ENCODE measurements around the gene FOXN1. TPM values are rescaled to one million over a fixed set of nuclear protein-coding genes. Genes with fewer than 3 reads are reported as not detected.
"Not testable (repeated sequence)": the region's sequence is repeated elsewhere in the genome, so short reads cannot be mapped to it uniquely, and the experiment has no call there.

The FOXN1 gene
- total RNA-seq, 1 donor from 2014 or later: 0.07 TPM

GRCh38 chr17:28575126-28575795 lies 69.1 kb downstream of the FOXN1 start:
- Mint-ChIP-seq H3K9me3 (ENCODE audit: low read depth) (no peaks in the 10 kb centered on the region), H3K27ac (no peak overlapping the region), H3K4me3 (ENCODE audit: low read depth) (no peak overlapping the region), H3K36me3 (ENCODE audit: insufficient read depth) (peaks cover 6% of the 10 kb centered on the region), H3K27me3 (peaks cover 15% of the 10 kb centered on the region), H3K4me1 (ENCODE audit: low read depth) (peaks cover 13% of the 10 kb centered on the region)
- no peak for TF ChIP-seq CTCF (IDR thresholded peaks at IDR 0.05; ENCODE audit: unreplicated experiment)
- no peak for DNase-seq (ENCODE audit: low spot score, unreplicated experiment)

DNA sequence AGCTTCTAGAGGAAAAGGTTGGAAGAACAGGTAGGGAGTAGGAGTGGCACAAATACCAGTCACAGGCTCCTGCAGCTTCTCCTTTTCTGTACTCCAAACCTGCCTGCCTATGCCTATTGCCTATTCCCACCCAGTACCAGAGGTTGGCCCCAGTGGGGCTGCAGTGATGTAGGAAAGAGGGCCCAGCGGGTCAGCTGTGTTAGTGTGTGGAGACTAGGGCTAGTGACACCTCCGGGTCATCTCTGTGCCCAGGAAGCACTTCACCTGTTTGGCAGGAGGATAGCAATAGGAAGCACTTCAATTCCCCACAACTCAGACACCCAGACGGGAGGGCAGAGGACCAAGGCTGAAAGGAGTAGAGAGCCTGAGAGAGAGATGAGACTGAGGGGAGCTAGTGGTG lies 69.9 kb downstream of the FOXN1 start:
- H3K36me3 Mint-ChIP-seq (ENCODE audit: insufficient read depth): peaks cover 10% of the 10 kb centered on the region
- not testable (repeated sequence) for H3K4me3 Mint-ChIP-seq (ENCODE audit: low read depth); DNase-seq (ENCODE audit: low spot score, unreplicated experiment); H3K27ac Mint-ChIP-seq; H3K4me1 Mint-ChIP-seq (ENCODE audit: low read depth); H3K9me3 Mint-ChIP-seq (ENCODE audit: low read depth)
- peaks cover 15% of the 10 kb centered on the region for H3K27me3 Mint-ChIP-seq

DNA sequence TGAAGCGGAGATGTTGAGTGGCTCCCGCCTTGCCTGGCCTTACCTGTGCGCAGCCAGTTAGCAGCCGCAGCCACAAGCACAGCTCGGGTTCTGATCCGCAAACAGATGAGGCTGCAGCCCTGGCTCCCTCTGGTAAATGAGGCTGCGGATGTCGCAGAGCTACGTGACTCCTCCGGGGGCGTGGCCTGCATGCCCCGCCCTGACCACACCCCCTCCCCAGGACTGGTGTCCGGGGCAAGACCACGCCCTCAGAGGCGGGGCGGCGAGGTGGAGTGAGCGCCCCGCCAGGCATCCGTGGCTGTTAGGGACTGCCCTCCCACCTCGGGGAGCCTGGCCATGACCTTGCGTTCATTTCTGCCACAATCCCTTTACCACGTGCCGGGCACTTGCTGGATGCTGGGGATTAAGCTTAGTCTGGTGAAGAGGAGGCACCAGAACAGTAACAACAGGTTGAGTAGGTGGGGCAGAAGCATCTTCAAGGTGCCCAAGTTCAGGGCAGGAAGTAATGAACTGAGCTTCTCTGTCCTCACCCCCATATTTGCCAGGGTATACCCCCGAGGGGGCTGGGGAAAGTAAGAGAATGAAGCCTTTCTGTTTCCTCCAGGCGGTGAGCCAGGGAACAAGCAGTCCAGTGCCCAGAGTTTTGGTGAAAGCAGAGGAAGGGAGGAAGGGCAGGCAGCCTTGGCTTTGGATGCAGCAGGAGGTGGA lies 70.8 kb downstream of the FOXN1 start, which contains the start of gene ALDOC:
ALDOC (minus strand) TSS at position 138 of the 708 bp plus-strand sequence. CDS start 1,363 bp downstream, outside the sequence.
- peaks cover 10% of the 10 kb centered on the region for H3K36me3 Mint-ChIP-seq (ENCODE audit: insufficient read depth)
- no peak for TF ChIP-seq CTCF (IDR thresholded peaks at IDR 0.05; ENCODE audit: unreplicated experiment)
- peak; percentile 84 for DNase-seq (ENCODE audit: low spot score, unreplicated experiment)
- H3K27ac Mint-ChIP-seq: no peak within 1 kb of the TSS
- peaks cover 15% of the 10 kb centered on the region for H3K27me3 Mint-ChIP-seq
- peaks cover 6% of the 10 kb centered on the region for H3K4me1 Mint-ChIP-seq (ENCODE audit: low read depth)
- peak within 1 kb of the TSS; percentile 45 for H3K4me3 Mint-ChIP-seq (ENCODE audit: low read depth)
- H3K9me3 Mint-ChIP-seq (ENCODE audit: low read depth): no peaks in the 10 kb centered on the region

GRCh38 chr17:28577466-28577824 lies 71.3 kb downstream of the FOXN1 start:
- Mint-ChIP-seq H3K36me3 (ENCODE audit: insufficient read depth) (peaks cover 10% of the 10 kb centered on the region), H3K27ac (no peak overlapping the region), H3K4me3 (ENCODE audit: low read depth) (no peak overlapping the region), H3K4me1 (ENCODE audit: low read depth) (peaks cover 4% of the 10 kb centered on the region), H3K9me3 (ENCODE audit: low read depth) (no peaks in the 10 kb centered on the region), H3K27me3 (peaks cover 12% of the 10 kb centered on the region)
- TF ChIP-seq CTCF (IDR thresholded peaks at IDR 0.05; ENCODE audit: unreplicated experiment): no peak
- no peak for DNase-seq (ENCODE audit: low spot score, unreplicated experiment)

DNA sequence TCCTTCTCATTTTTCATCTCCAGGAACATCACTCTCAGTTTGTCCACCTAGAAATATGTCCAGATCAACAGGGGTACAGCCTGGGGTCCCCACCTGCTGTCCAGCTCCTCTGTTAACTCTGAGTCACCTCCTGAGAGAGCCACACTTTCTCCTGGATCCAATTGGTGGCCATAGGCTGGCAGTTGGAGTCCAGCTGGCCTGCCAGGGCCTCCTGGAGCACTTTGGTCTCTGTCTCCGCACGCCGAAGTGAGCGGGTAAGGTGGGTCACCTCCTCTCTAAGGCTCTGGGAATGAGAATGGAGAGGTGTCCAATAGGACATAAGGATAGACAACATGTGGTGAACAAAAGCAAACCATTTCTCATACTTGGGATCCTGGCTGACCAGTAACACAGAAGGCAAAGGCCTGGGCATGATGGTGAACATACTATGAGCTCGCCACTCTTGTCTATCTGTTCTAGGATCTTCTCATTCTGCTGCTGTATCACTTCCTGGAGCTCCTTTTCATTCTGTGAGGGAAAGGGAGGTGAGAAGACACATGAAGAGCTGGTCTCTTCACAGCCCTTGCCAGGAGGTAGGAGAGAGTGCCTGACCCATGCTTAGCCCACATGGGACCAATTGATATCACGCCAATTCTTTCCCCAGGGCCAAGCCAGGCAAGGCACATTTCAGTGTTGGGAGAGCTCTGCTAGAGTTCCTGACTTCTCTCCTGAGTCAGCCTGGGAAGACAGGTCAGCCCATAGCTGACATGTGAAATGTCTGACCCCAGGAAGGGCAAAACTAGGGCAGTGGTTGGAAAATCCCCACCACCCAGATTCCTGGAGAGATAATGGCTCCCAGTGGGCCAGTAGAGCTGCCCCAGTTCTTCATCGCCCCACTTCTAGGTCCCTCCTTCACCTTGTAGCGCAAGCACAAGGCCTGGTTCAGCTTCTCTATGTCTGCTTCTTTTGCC lies 72.4 kb downstream of the FOXN1 start:
- DNase-seq (ENCODE audit: low spot score, unreplicated experiment): no peak
- no peak overlapping the region for H3K4me3 Mint-ChIP-seq (ENCODE audit: low read depth)
- H3K27me3 Mint-ChIP-seq: peaks cover 5% of the 10 kb centered on the region
- H3K36me3 Mint-ChIP-seq (ENCODE audit: insufficient read depth): peaks cover 10% of the 10 kb centered on the region
- no peaks in the 10 kb centered on the region for H3K9me3 Mint-ChIP-seq (ENCODE audit: low read depth)
- H3K4me1 Mint-ChIP-seq (ENCODE audit: low read depth): peaks cover 4% of the 10 kb centered on the region
- H3K27ac Mint-ChIP-seq: no peak overlapping the region
- TF ChIP-seq CTCF (IDR thresholded peaks at IDR 0.05; ENCODE audit: unreplicated experiment): no peak

Data from progenitor cell of endocrine pancreas (in vitro differentiated cells).